Transverse colon (tissue), 4 donors: ENCODE data around the gene UMODL1.

Experiments
- CTCF ChIP-seq, 5 experiments: fragments of 200-600 bp in 3 of 5; fragments of 450-650 bp in 2 of 5; sonication (generic) in 3 of 5; IDR thresholded peaks; 1 replicate in 2 of 5; 2 replicates in 3 of 5; pipeline ENCODE4 v1.5.1; 2016 to 2017; ENCODE audit warnings: antibody characterized with exemption in 5 of 5, inconsistent platforms in 3 of 5, mild to moderate bottlenecking in 2 of 5, moderate library complexity in 1 of 5
- EP300 ChIP-seq: sonication (generic); formaldehyde crosslinking; IDR thresholded peaks from one replicate; pipeline ENCODE4 v1.6.1; 2017; ENCODE audit warnings: antibody characterized with exemption, low read depth
- POLR2A ChIP-seq: fragments of 450-650 bp; IDR thresholded peaks from one replicate; pipeline ENCODE4 v1.6.1; 2016; ENCODE audit warnings: antibody characterized with exemption, mild to moderate bottlenecking, moderate library complexity
- POLR2AphosphoS5 ChIP-seq, 3 donors: sonication (generic); formaldehyde crosslinking; IDR thresholded peaks; one replicate each; pipeline ENCODE4 v1.6.1; 2016; ENCODE audit warnings: antibody characterized with exemption in 3 of 3

- TF ChIP-seq POLR2A = no peak
- TF ChIP-seq CTCF (IDR thresholded peaks at IDR 0.05) = no peak
- TF ChIP-seq POLR2AphosphoS5 (IDR thresholded peaks at IDR 0.05) = peak in 2 of 3 donors; percentile 23 to 64
- TF ChIP-seq EP300 = no peak
Measured at GRCh38 chr21:42047821-42048613, 23.1 kb upstream of the UMODL1 start.
